H1 (cell line): ENCODE measurements around the gene DUOX1. TPM values are rescaled to one million over a fixed set of nuclear protein-coding genes. Genes with fewer than 3 reads are reported as not detected.

Experiments
- ATF2 ChIP-seq: IDR thresholded peaks from 2 replicates; pipeline ENCODE4 v1.6.1; 2012; ENCODE audit warnings: low read length, inconsistent platforms
- CHD1 ChIP-seq: IDR thresholded peaks from 2 replicates; pipeline ENCODE4 v1.6.1; 2012; ENCODE audit warnings: low read depth, low read length, improper control_type of control experiment
- CHD2 ChIP-seq: IDR thresholded peaks from 2 replicates; pipeline ENCODE4 v1.6.1; 2012; ENCODE audit warnings: low read length, improper control_type of control experiment
- CREB1 ChIP-seq: IDR thresholded peaks from 2 replicates; pipeline ENCODE4 v1.6.1; 2012; ENCODE audit warnings: inconsistent platforms
- EGR1 ChIP-seq: IDR thresholded peaks from 2 replicates; pipeline ENCODE4 v1.6.1; 2011; ENCODE audit warnings: low read depth, low read length, borderline replicate concordance
- FOSL1 ChIP-seq: IDR thresholded peaks from 2 replicates; pipeline ENCODE4 v1.6.1; 2011; ENCODE audit warnings: mild to moderate bottlenecking, low read depth, low read length, moderate library complexity; ENCODE audit not compliant: insufficient read depth
- HDAC2 ChIP-seq, 2 experiments: fragments of 300-600 bp in 1 of 2; sonication (generic) in 1 of 2; IDR thresholded peaks; 2 replicates each; pipeline ENCODE4 v1.6.1; 2011 to 2012; ENCODE audit warnings: low read depth in 2 of 2, low read length in 2 of 2, mild to moderate bottlenecking in 2 of 2, moderate library complexity in 2 of 2, borderline replicate concordance in 1 of 2, inconsistent platforms in 1 of 2
- HDAC6 ChIP-seq: IDR thresholded peaks from one replicate; pipeline ENCODE4 v1.7.1; 2012; ENCODE audit warnings: low read depth, mild to moderate bottlenecking, inconsistent platforms, low read length, moderate library complexity
- MAX ChIP-seq: IDR thresholded peaks from 2 replicates; pipeline ENCODE4 v1.6.1; 2012; ENCODE audit warnings: inconsistent platforms
- PHF8 ChIP-seq: fragments of 200-600 bp; sonication (generic); conservative IDR thresholded peaks from 2 replicates; pipeline ENCODE4 v1.7.1; 2012; ENCODE audit warnings: low read depth, mild to moderate bottlenecking, inconsistent platforms, low read length, moderate library complexity
- POLR2A ChIP-seq, 2 experiments: IDR thresholded peaks; 1 replicate in 1 of 2; 2 replicates in 1 of 2; pipeline ENCODE4 v1.6.1; 2011; ENCODE audit warnings: low read depth in 2 of 2, low read length in 2 of 2, mild to moderate bottlenecking in 2 of 2; ENCODE audit errors: control extremely low read depth in 1 of 2
- POU5F1 ChIP-seq: IDR thresholded peaks from 2 replicates; pipeline ENCODE4 v1.6.1; 2011; ENCODE audit warnings: low read depth, mild to moderate bottlenecking, low read length, moderate library complexity
- SAP30 ChIP-seq: fragments of 300-600 bp; sonication (generic); IDR thresholded peaks from 2 replicates; pipeline ENCODE4 v1.7.1; 2012; ENCODE audit warnings: low read length, moderate library complexity, mild to moderate bottlenecking, inconsistent platforms; ENCODE audit not compliant: insufficient read depth, insufficient replicate concordance
- SIN3A ChIP-seq, 2 experiments: IDR thresholded peaks in 1 of 2; conservative IDR thresholded peaks in 1 of 2; 2 replicates each; pipeline ENCODE4 v1.6.1; 2011 to 2012; ENCODE audit warnings: low read length in 2 of 2, improper control_type of control experiment in 1 of 2, low read depth in 1 of 2, mild to moderate bottlenecking in 1 of 2
- SIX5 ChIP-seq: IDR thresholded peaks from 2 replicates; pipeline ENCODE4 v1.6.1; 2011; ENCODE audit warnings: mild to moderate bottlenecking, low read depth, low read length
- SP2 ChIP-seq: IDR thresholded peaks from 2 replicates; pipeline ENCODE4 v1.6.1; 2012; ENCODE audit warnings: mild to moderate bottlenecking, low read length, inconsistent platforms
- SRF ChIP-seq: IDR thresholded peaks from 2 replicates; pipeline ENCODE4 v1.6.1; 2011; ENCODE audit warnings: mild to moderate bottlenecking, low read depth, low read length, moderate library complexity
- TAF1 ChIP-seq: IDR thresholded peaks from 2 replicates; pipeline ENCODE4 v1.6.1; 2011; ENCODE audit warnings: mild to moderate bottlenecking, low read depth, low read length
- TCF12 ChIP-seq: IDR thresholded peaks from 2 replicates; pipeline ENCODE4 v1.6.1; 2011; ENCODE audit warnings: low read depth, mild to moderate bottlenecking, low read length
- TEAD4 ChIP-seq: IDR thresholded peaks from 2 replicates; pipeline ENCODE4 v1.6.1; 2012; ENCODE audit warnings: low read depth, low read length, inconsistent platforms, mixed read lengths
- ZNF274 ChIP-seq: IDR thresholded peaks from 2 replicates; pipeline ENCODE4 v1.7.0; 2012; ENCODE audit warnings: low read length, borderline replicate concordance; ENCODE audit errors: extremely low read depth
- polyA plus RNA-seq, 7 experiments: library from polyadenylated mRNA; depleted of rRNA in 3 of 7; stranded (reverse) in 5 of 7; unstranded in 2 of 7; fragments of >200 nt in 5 of 7; fragments of 200-250 nt in 2 of 7; gene quantifications; 1 replicate in 5 of 7; 2 replicates in 1 of 7; 4 replicates in 1 of 7; pipeline versions ENCODE4 v1.2.1 to v1.2.3, GENCODE V29; 2011 to 2013; ENCODE audit warnings: missing spikeins in 2 of 7, mixed read lengths in 2 of 7
- total RNA-seq: library from RNA; stranded (reverse); fragmentation: NEBNext Ultra II Directional; extraction: Animal tissue kit (Norgen Biotek cat#: 25700); gene quantifications from 2 replicates; pipeline ENCODE4 v1.2.1, GENCODE V29; 2021
- TF ChIP-seq, protein P1 (sequence below): IDR thresholded peaks from 2 replicates; pipeline ENCODE4 v1.6.1; 2012; ENCODE audit warnings: inconsistent platforms

The DUOX1 gene
- total and polyA plus RNA-seq, 2 of the 8 experiments (the other 6 are each of a cell fraction or from before 2014, with no cell fraction given) = 0.84 to 1.4 TPM

- TF ChIP-seq SAP30 = no peak
- peak; percentile 86 for TF ChIP-seq CREB1
- TF ChIP-seq TCF12 = no peak
- TF ChIP-seq PHF8 = no peak
- TF ChIP-seq SP2 = no peak
- TF ChIP-seq, protein P1, sequence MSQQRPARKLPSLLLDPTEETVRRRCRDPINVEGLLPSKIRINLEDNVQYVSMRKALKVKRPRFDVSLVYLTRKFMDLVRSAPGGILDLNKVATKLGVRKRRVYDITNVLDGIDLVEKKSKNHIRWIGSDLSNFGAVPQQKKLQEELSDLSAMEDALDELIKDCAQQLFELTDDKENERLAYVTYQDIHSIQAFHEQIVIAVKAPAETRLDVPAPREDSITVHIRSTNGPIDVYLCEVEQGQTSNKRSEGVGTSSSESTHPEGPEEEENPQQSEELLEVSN = no peak
- TF ChIP-seq HDAC2 (IDR thresholded peaks at IDR 0.05; ENCODE audit: borderline replicate concordance in 1 of 2, low read depth in 2 of 2, low read length in 2 of 2) = no peak
- TF ChIP-seq TAF1 = peak; percentile 28; the same call in 1 of the 2 replicates
- TF ChIP-seq POU5F1 = 0 out of 2 replicates have a peak, but pooled peaks have one; percentile 13
- TF ChIP-seq HDAC6 = no peak
- TF ChIP-seq CHD1 = no peak
- no peak for TF ChIP-seq SIX5
- no peak for TF ChIP-seq SRF
- TF ChIP-seq SIN3A (conservative IDR thresholded peaks at IDR 0.05 in 1 of 2, IDR thresholded peaks at IDR 0.05 in 1 of 2; ENCODE audit: low read depth in 1 of 2, low read length in 2 of 2) = peak in 1 of 2 experiments; percentile 44; a peak in 1 of 4 replicates
- no peak for TF ChIP-seq CHD2
- peak; percentile 39; the same call in 1 of the 2 replicates for TF ChIP-seq TEAD4
- TF ChIP-seq ATF2 = peak; percentile 81; the same call in 1 of the 2 replicates
- TF ChIP-seq MAX = no peak; the same call in 1 of the 2 replicates
- TF ChIP-seq EGR1 = no peak
- no peak for TF ChIP-seq ZNF274
- TF ChIP-seq FOSL1 = no peak
- peak in 1 of 2 experiments; percentile 41; a peak in 1 of 3 replicates for TF ChIP-seq POLR2A (IDR thresholded peaks at IDR 0.05; ENCODE audit: control extremely low read depth in 1 of 2, low read depth in 2 of 2, low read length in 2 of 2)
Measured at GRCh38 chr15:45198337-45199135, 68.7 kb downstream of the DUOX1 start (continued).
